GM21825 (cell line): ENCODE data around the gene GATB.
"Not testable (repeated sequence)": the region's sequence is repeated elsewhere in the genome, so short reads cannot be mapped to it uniquely, and the experiment has no call there.

ENCODE experiments used
- ATAC-seq: cut with Tn5 transposase; IDR thresholded peaks from one replicate; pipeline ENCODE4 v1.9.1; 2021; ENCODE audit warnings: mild to moderate bottlenecking, moderate library complexity; ENCODE audit not compliant: unreplicated experiment

GATB gene

DNA sequence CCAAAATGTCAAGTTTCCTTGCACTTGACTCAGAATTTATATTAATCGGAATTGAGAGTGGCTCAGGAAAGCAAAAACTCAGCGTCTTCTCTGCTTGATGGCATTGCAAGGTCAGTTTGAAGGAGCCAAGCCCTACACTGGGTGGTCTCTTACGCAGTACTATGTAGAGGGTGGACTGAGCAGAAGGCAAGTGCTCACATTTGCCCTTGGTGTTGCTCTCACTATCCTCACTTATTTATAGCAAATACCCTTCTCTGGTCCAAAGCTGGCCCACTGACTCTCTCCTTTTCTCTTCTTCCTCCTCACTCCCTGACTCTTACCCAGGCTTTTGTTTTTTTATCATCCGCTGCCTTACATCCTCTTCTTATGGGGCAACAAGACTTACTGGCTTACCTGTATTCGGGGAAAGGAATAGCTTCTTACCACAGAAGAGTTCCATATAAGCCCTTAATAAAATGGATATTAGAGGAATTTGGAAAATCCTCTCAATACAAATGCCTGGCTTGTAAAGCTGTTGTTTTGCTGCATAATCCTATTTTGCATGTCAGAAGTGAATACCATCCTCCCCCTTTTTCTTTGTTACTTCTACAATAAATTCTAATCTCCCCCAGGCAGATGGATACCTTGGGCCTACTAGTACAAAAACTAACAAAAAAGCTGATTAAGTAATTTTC lies 24.8 kb upstream of the GATB start:
- ATAC-seq, result no peak

GRCh38 chr4:151784706-151785105 lies 23.9 kb upstream of the GATB start:
- ATAC-seq, result no peak

- ATAC-seq, result no peak
Observed at GRCh38 chr4:151783867-151784266, 23.1 kb upstream of the GATB start.

- ATAC-seq, result no peak
Observed at GRCh38 chr4:151782296-151782695, 21.5 kb upstream of the GATB start.

GRCh38 chr4:151781026-151781425 lies 20.2 kb upstream of the GATB start:
- ATAC-seq, result no peak

DNA sequence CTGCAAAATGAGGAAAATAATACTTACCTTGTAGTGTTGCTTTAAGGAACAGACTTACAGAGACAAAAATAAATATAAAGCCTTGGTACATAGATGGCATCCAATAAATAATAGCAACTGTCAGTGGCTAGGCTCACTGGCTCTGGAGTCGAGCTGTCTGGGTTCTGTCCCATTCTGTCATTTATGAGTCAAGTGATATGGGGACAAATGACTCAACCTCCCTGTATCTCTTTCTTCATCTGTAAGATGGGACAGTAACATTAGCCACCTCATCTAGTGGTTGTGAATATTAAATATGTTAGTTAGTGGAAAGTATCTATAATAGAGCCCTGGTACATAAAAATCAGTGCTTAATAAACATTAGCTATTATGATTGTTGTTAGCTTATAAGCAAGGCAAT lies 16.7 kb upstream of the GATB start:
- ATAC-seq, result no peak

GRCh38 chr4:151774324-151774723 lies 13.5 kb upstream of the GATB start:
- no peak for ATAC-seq

DNA sequence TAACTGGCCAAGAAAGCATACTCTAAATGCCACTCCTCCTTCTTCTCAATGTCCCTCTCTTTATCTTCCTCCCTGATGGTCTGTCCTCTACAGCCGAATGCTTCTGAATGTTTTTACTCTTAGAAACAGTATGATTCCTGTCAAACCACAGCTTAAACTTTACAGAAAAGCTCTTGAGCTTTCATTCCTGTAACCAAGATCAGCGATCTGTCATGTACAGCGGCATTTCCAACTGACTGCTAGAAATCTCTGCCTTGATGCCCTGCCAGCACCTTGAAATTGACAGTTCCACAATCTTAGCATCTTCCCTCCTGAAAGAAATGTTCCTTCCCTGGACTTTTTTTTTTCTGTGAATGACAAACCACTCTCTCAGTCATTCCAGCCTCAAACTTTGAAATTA lies 11.5 kb upstream of the GATB start:
- ATAC-seq, result no peak

DNA sequence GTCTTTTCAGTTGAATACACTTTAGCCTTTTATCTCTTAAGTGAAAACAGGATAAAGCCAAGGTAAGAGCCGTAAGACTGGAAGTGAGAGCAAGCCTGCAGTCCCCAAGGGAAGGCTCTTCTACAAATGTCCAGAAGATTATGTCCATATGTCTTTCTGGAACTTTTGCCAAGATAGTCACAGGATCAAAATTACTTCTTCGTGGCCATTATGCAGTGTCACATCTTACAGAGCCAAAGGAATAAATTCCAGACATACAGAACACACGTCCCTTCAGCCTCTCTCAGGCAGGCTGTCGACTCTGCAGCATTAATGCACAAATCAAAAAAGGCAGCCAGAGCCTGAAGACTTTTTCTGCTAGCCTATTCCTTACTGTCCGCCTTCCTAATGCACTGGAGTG lies 10.9 kb upstream of the GATB start:
- no peak for ATAC-seq

DNA sequence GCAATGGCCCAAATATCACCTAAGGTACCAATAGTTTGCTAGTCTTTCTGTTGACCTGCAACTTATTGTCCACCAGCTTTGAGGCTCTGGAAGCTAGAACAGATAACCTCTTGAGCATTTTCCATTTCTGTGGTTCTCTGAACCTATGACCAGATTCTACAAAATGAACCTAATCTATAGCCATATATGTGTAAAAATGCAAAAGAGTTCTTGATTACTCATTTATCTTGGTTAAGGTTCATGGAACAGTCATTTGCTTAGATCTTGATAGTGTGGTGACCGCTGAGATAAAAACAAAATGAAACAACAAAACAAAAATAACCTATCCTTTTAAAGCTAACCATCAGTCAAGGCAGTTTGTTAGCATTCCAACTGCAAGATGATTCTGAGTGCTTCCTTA lies 9.3 kb upstream of the GATB start:
- ATAC-seq, result no peak

DNA sequence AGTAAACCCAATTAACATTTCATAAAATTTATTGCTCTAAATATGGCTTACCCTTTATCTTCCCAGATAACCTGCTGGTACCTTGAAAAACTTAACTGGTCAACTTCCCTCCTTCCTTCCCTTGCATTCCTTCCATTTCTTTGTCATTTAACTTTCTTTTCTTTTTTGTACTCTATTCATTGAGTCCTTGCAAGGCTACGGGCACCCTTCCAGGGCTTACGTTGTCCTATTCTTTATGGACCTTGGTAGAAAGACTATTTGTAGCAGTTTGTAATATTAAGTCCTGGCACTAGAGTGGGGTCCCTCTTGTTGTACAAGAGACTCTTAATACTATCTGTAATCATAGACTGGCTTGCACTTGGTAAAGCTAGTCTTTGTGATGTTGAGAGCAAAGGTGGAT lies 8.0 kb upstream of the GATB start:
- no peak for ATAC-seq

GRCh38 chr4:151766691-151767090 lies 5.9 kb upstream of the GATB start:
- ATAC-seq, result no peak

DNA sequence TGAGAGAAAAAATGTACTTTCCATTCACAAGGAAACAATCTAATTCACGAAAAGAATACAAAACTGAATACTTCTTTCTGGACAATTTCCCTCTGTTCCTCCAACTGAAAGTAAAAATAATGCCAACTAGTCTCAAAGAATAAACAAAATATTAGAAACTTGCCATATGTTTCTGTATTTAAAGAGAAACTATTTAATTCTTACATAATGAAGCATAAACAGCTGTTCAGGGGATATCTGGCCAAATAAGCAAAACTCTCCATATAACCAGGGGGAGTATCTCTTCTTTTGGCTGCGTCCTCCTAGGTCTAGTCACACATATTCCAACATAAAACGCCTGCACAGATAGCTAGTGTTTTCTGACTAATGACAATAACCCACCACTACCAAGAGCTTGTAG lies 805 bp downstream of the GATB start:
- ATAC-seq, result no peak

DNA sequence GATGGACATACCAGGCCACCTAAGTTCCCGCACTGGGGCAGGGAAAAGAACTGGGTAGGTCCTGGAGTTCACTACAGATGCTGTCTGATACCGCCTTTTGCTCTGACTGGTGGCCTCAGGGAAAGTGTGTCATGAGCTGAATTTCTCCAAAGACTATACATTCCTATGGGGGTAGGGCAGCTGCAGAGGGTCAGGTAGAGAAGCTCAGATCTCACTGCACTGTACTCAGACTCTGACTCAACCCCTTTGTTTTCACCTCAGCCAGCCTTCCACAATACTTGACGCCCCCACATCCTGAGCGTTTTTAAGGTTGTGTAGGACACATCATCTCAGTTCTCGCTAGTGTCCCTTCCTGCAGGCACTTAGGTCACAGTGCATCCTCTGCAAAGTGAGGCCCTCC lies 7.8 kb downstream of the GATB start:
- ATAC-seq, result no peak

DNA sequence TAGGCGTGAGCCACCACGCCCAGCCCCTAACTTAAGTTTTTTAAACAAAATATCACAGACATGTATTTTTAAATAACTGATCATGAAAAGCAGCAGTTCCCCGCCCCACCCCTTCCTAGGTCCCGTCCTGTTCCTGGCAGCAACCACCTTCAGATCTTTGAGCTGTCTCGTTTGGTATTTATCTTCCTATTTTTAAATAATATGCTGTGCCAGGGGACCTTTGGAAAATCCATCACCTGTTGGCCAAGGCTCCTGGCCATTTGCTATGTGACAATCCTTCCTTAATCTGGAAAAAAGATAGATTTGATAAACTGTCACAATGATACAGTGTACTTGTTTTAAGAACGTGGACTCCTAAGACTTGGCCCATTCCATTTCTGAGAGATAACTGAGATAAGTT lies 10.7 kb downstream of the GATB start:
- no peak for ATAC-seq

DNA sequence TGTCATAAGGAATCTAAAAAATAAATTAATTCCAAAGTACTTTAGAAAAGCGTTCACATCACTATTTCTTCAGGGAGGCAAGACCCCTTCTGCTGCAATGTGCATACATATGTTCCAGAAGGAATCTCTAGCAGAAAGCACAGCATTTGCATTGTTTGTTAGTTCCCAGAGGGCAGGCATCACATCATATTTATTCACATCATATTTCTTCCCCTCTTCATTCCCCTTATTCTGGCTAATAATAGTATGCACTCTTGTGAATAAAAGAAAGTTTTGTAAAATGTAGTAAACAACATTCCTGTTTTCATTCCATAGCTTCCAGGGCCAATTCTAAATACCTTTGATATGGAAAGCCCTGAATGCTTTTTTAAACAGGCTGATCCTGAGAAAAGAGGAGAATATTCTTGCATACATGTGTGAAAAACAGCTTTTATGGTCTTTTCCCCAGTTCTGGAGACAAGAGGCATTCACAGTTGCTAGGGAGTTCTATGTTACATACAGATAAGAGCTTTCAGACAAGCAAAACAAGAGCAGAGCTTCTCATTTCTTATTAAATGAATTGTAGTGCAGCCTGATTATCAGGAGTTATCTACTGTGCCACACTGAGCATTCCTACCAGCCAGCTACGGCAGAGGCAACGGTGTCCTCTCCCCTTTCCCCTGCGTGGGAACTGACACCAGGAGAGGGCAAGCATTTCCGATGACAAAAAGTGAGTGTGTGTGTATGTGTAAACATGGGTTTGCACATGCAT lies 15.2 kb downstream of the GATB start:
- no peak for ATAC-seq

DNA sequence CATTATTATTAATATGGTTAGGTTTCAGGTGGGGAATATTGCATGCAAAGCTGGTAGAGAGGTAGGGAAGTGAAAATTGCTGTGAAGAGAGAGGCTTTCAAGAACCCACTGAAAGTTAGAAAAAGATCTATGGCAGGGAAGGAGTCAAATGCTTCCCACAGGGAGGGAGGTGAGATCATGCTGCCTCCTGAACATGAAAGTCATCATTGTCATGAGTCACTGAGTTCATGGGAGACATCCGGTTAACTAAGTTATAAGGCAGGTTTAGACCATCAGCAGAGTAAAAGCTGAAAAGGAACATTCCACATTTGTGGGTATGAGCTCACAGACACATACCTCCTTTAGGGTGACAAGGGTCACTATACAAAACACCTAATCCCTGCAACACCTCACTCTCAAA lies 16.2 kb downstream of the GATB start:
- peak; percentile 48 for ATAC-seq

GRCh38 chr4:151743894-151744293 lies 16.9 kb downstream of the GATB start:
- ATAC-seq, result no peak

DNA sequence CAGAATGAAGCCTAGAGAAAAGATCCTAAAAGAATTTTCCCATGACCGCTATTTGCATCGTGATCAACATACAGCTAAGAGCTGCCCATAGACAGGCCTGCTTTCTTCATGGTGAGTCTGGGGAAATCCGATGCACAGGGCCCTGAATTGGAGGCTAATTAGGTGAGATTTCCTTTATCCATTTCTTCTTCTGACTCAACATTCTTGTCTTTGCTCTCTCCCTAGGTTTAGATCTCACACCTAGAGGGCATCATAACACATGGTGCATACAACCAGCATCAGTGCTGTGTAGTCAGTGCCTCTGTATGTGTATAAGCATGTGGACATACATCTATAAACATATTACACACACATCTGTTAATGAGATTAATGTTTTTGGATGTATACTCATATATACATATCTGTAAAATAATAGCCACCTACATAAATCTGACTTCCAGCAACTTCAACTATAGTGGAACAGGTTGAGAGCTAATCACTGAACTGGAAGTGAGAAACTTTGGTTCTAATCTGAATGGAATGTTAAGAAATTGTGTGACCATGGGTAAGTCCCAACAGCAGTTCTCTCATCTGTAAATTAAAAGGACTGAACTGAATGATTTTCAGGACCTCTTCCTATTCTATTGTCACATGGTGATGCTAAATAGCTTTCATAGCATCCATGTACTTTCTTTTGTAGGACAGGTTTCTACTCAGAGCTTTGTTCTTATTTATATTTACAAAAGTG lies 17.5 kb downstream of the GATB start:
- no peak for ATAC-seq

DNA sequence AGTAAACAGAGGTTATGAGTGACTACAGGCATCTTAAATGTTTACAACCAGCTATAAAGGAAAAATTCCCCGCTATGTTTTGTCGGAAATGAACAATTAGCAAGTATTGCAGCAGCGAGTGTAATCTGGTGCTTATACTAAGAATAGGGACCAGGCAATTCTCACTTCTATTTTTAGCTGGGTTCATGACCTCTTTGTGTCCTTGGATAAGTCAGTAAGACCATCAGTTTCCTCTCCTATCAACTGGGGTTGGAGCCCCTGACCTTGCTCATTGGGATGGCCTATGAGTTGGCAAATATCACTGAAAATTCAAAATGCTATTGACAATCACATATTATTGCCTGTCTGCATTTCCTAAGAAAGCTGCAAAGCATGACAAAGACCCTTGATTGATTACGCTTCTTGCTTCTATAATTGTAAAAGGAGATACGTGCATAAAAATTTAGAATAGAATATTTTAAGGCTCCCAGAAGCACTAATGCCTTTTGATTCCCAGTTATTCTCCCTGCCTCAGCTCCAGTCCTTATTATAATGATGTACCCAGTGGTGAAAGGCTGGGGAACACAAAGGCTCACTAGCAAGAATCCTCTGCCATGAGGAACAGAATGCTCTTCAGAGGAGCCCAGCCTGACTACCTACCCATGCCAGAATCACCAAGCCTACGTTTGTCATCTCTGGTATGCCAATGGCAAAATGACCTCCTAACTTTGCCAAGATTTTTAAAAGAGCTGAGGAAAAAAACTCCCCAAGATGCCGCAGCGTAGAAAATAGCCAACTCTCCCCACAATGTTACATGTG lies 21.9 kb downstream of the GATB start:
- ATAC-seq, result no peak

- not testable (repeated sequence) for ATAC-seq
Observed at GRCh38 chr4:151736852-151737251, 24.0 kb downstream of the GATB start.
